Ishikawa (cell line): Measurements from ENCODE around the gene RGS6.

Experiments
- CEBPB ChIP-seq: IDR thresholded peaks from 2 replicates; pipeline ENCODE4 v1.6.1; 2012
- CREB1 ChIP-seq: IDR thresholded peaks from 2 replicates; pipeline ENCODE4 v1.6.1; 2012; ENCODE audit warnings: low read depth
- EGR1 ChIP-seq: IDR thresholded peaks from 2 replicates; pipeline ENCODE4 v1.6.1; 2012
- EP300 ChIP-seq: IDR thresholded peaks from 2 replicates; pipeline ENCODE4 v1.6.1; 2012; ENCODE audit warnings: borderline replicate concordance
- FOXM1 ChIP-seq: IDR thresholded peaks from 2 replicates; pipeline ENCODE4 v1.6.1; 2012; ENCODE audit warnings: low read depth, borderline replicate concordance
- NFIC ChIP-seq: IDR thresholded peaks from 2 replicates; pipeline ENCODE4 v1.6.1; 2012
- RAD21 ChIP-seq: IDR thresholded peaks from 2 replicates; pipeline ENCODE4 v1.6.1; 2012; ENCODE audit warnings: low read depth
- TAF1 ChIP-seq: IDR thresholded peaks from 2 replicates; pipeline ENCODE4 v1.6.1; 2012; ENCODE audit warnings: low read depth, mild to moderate bottlenecking
- TCF12 ChIP-seq: IDR thresholded peaks from 2 replicates; pipeline ENCODE4 v1.6.1; 2012; ENCODE audit warnings: low read depth
- TEAD4 ChIP-seq: IDR thresholded peaks from 2 replicates; pipeline ENCODE4 v1.6.1; 2012
- YY1 ChIP-seq: IDR thresholded peaks from 2 replicates; pipeline ENCODE4 v1.6.1; 2012; ENCODE audit warnings: low read depth
- TF ChIP-seq, protein P1 (sequence below): IDR thresholded peaks from 2 replicates; pipeline ENCODE4 v1.6.1; 2012
- TF ChIP-seq, protein P2 (sequence below): IDR thresholded peaks from 2 replicates; pipeline ENCODE4 v1.6.1; 2012; ENCODE audit warnings: low read depth, mild to moderate bottlenecking
- TF ChIP-seq, protein P3 (sequence below): IDR thresholded peaks from 2 replicates; pipeline ENCODE4 v1.6.1; 2012

DNA sequence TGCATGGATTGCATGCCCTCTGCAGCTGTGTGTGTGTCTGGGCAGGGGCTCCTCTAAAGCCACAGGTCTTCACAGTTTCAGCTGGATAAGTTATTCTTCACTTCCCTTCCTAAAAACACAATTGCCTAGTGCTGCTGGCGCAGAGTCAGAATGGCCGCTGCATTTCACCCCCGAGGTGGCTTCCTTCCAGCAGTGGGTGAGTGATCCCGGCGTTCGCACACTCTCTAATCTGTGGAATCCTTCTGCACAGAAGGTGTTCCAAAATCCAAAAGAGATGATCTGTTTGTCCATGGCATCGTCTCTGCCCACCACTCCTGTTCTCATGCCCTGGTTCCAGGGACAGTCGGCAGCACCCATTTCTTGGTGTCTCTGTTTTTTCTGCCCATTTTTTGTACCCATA, 620.9 kb downstream of the RGS6 start:
- no peak for TF ChIP-seq TAF1
- TF ChIP-seq CEBPB, result no peak
- no peak for TF ChIP-seq EP300
- TF ChIP-seq, protein P1, sequence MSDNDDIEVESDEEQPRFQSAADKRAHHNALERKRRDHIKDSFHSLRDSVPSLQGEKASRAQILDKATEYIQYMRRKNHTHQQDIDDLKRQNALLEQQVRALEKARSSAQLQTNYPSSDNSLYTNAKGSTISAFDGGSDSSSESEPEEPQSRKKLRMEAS, result no peak
- TF ChIP-seq, protein P2, sequence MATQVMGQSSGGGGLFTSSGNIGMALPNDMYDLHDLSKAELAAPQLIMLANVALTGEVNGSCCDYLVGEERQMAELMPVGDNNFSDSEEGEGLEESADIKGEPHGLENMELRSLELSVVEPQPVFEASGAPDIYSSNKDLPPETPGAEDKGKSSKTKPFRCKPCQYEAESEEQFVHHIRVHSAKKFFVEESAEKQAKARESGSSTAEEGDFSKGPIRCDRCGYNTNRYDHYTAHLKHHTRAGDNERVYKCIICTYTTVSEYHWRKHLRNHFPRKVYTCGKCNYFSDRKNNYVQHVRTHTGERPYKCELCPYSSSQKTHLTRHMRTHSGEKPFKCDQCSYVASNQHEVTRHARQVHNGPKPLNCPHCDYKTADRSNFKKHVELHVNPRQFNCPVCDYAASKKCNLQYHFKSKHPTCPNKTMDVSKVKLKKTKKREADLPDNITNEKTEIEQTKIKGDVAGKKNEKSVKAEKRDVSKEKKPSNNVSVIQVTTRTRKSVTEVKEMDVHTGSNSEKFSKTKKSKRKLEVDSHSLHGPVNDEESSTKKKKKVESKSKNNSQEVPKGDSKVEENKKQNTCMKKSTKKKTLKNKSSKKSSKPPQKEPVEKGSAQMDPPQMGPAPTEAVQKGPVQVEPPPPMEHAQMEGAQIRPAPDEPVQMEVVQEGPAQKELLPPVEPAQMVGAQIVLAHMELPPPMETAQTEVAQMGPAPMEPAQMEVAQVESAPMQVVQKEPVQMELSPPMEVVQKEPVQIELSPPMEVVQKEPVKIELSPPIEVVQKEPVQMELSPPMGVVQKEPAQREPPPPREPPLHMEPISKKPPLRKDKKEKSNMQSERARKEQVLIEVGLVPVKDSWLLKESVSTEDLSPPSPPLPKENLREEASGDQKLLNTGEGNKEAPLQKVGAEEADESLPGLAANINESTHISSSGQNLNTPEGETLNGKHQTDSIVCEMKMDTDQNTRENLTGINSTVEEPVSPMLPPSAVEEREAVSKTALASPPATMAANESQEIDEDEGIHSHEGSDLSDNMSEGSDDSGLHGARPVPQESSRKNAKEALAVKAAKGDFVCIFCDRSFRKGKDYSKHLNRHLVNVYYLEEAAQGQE, result no peak
- TF ChIP-seq YY1, result no peak
- TF ChIP-seq NFIC, result no peak
- TF ChIP-seq, protein P3, sequence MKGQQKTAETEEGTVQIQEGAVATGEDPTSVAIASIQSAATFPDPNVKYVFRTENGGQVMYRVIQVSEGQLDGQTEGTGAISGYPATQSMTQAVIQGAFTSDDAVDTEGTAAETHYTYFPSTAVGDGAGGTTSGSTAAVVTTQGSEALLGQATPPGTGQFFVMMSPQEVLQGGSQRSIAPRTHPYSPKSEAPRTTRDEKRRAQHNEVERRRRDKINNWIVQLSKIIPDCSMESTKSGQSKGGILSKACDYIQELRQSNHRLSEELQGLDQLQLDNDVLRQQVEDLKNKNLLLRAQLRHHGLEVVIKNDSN, result no peak
- no peak for TF ChIP-seq CREB1
- no peak for TF ChIP-seq TCF12
- no peak for TF ChIP-seq EGR1
- no peak for TF ChIP-seq RAD21
- TF ChIP-seq FOXM1, result no peak
- TF ChIP-seq TEAD4, result no peak
